A549 (cell line): ENCODE results near the gene ARHGAP4. TPM values are rescaled to one million over a fixed set of nuclear protein-coding genes. Genes with fewer than 3 reads are reported as not detected.

Source experiments
- ATAC-seq, 2 experiments: fragments of 200-7000 bp in 1 of 2; fragments of >200 bp in 1 of 2; cut with Nextera tagmentation in 1 of 2; cut with Tn5 transposase in 1 of 2; 3 replicates each; pipeline versions ENCODE4 v1.8.0 to v1.9.1; 2018 to 2020; ENCODE audit warnings: mild to moderate bottlenecking in 1 of 2, moderate library complexity in 1 of 2
- CTCF ChIA-PET: fragments of 300-600 bp; sonication (Branson Sonifier 250); formaldehyde crosslinking; extraction: SDS; loops from one replicate; lab custom pipeline; 2021; ENCODE audit warnings: antibody characterized with exemption, inconsistent platforms; lab: Yijun Ruan, JAX
- POLR2A ChIA-PET: fragments of 350-600 bp; formaldehyde crosslinking; extraction: SDS; loops from one replicate; lab custom pipeline; 2021; ENCODE audit warnings: antibody characterized with exemption, inconsistent platforms; lab: Yijun Ruan, JAX
- DNase-seq, 2 experiments: peaks; one replicate each; pipeline versions ENCODE4 v3.0.0 to v3.0.0-alpha.2; 2011 to 2016; ENCODE audit warnings: low read depth in 1 of 2, low spot score in 1 of 2
- FAIRE-seq: peaks from 2 replicates; lab custom pipeline; 2011; peaks lifted over from hg19 to GRCh38; lab: Jason Lieb, UNC
- H3K27ac ChIP-seq, 2 experiments: fragments of >200 bp; sonication (Bioruptor Twin); formaldehyde crosslinking; 3 replicates each; pipeline ENCODE4 v1.5.1; 2016 to 2017
- H3K4me1 ChIP-seq: fragments of >200 bp; sonication (Bioruptor Twin); formaldehyde crosslinking; 3 replicates; pipeline ENCODE4 v1.6.1; 2016
- H3K4me2 ChIP-seq: fragments of >200 bp; sonication (Bioruptor Twin); formaldehyde crosslinking; 3 replicates; pipeline ENCODE4 v1.6.1; 2016
- H3K4me3 ChIP-seq: fragments of >200 bp; sonication (Bioruptor Twin); formaldehyde crosslinking; 3 replicates; pipeline ENCODE4 v1.5.1; 2016
- H3K9me3 ChIP-seq: fragments of >200 bp; sonication (Bioruptor Twin); formaldehyde crosslinking; 3 replicates; pipeline ENCODE4 v1.6.1; 2016
- BHLHE40 ChIP-seq: IDR thresholded peaks from 2 replicates; pipeline ENCODE4 v1.6.1; 2012; ENCODE audit warnings: low read depth, low read length, inconsistent platforms
- CBX2 ChIP-seq: fragments of 200-600 bp; sonication (generic); IDR thresholded peaks from 2 replicates; pipeline ENCODE4 v1.6.1; 2016; ENCODE audit warnings: low read depth, mild to moderate bottlenecking, borderline replicate concordance
- CEBPB ChIP-seq, 2 experiments: fragments of >200 bp in 1 of 2; sonication (Bioruptor Twin) in 1 of 2; formaldehyde crosslinking in 1 of 2; IDR thresholded peaks; 2 replicates each; pipeline ENCODE4 v1.6.1; 2012 to 2016
- CHD4 ChIP-seq: fragments of 200-600 bp; sonication (generic); IDR thresholded peaks from 2 replicates; pipeline ENCODE4 v1.6.1; 2016; ENCODE audit warnings: antibody characterized with exemption, mild to moderate bottlenecking, borderline replicate concordance
- EHMT2 ChIP-seq: fragments of 200-600 bp; sonication (generic); IDR thresholded peaks from 2 replicates; pipeline ENCODE4 v1.6.1; 2016; ENCODE audit warnings: antibody characterized with exemption, low read depth, mild to moderate bottlenecking, moderate library complexity
- EP300 ChIP-seq, 2 experiments: fragments of >200 bp; sonication (Bioruptor Twin); formaldehyde crosslinking; IDR thresholded peaks; 2 replicates in 1 of 2; 3 replicates in 1 of 2; pipeline ENCODE4 v1.6.1; 2016 to 2017
- ESRRA ChIP-seq: fragments of 150-350 bp; IDR thresholded peaks from 2 replicates; pipeline ENCODE4 v1.6.1; 2014; ENCODE audit warnings: mild to moderate bottlenecking, low read length, borderline replicate concordance
- FOXS1 ChIP-seq: fragments of 250-450 bp; sonication (Bioruptor Pico); IDR thresholded peaks from 2 replicates; pipeline ENCODE4 v1.5.0; 2020; ENCODE audit warnings: mild to moderate bottlenecking, moderate library complexity
- HOXA7 ChIP-seq: fragments of 250-450 bp; sonication (Bioruptor Pico); IDR thresholded peaks from 2 replicates; pipeline ENCODE4 v1.5.0; 2020; ENCODE audit warnings: mild to moderate bottlenecking, moderate library complexity
- HOXB13 ChIP-seq: fragments of 250-450 bp; sonication (Bioruptor Pico); IDR thresholded peaks from 2 replicates; pipeline ENCODE4 v1.5.0; 2020; ENCODE audit warnings: low read depth, mild to moderate bottlenecking, moderate library complexity
- HOXB5 ChIP-seq: fragments of 250-450 bp; sonication (Bioruptor Pico); IDR thresholded peaks from 2 replicates; pipeline ENCODE4 v1.5.0; 2020; ENCODE audit warnings: mild to moderate bottlenecking, moderate library complexity
- JUN ChIP-seq, 2 experiments: fragments of >200 bp; sonication (Bioruptor Twin); formaldehyde crosslinking; IDR thresholded peaks; 2 replicates in 1 of 2; 3 replicates in 1 of 2; pipeline ENCODE4 v1.6.1; 2016 to 2017
- JUNB ChIP-seq: fragments of >200 bp; sonication (Bioruptor Twin); formaldehyde crosslinking; IDR thresholded peaks from 2 replicates; pipeline ENCODE4 v1.6.1; 2016
- KDM5A ChIP-seq: fragments of 200-600 bp; sonication (generic); IDR thresholded peaks from 2 replicates; pipeline ENCODE4 v1.6.1; 2016; ENCODE audit warnings: antibody characterized with exemption, mild to moderate bottlenecking
- MAZ ChIP-seq: fragments of 150-350 bp; IDR thresholded peaks from 2 replicates; pipeline ENCODE4 v1.6.1; 2014; ENCODE audit warnings: antibody characterized with exemption, low read depth, low read length, borderline replicate concordance
- NPAS2 ChIP-seq: fragments of 250-450 bp; sonication (Bioruptor Pico); IDR thresholded peaks from 2 replicates; pipeline ENCODE4 v1.8.0; 2022; ENCODE audit warnings: mild to moderate bottlenecking, moderate library complexity, borderline replicate concordance
- POLR2AphosphoS2 ChIP-seq: conservative IDR thresholded peaks from 2 replicates; pipeline ENCODE4 v1.6.1; 2012; ENCODE audit warnings: low read length, improper control_type of control experiment, inconsistent platforms
- RAD21 ChIP-seq, 2 experiments: fragments of >200 bp in 1 of 2; sonication (Bioruptor Twin) in 1 of 2; formaldehyde crosslinking in 1 of 2; IDR thresholded peaks in 1 of 2; conservative IDR thresholded peaks in 1 of 2; 2 replicates in 1 of 2; 3 replicates in 1 of 2; pipeline ENCODE4 v1.6.1; 2012 to 2018; ENCODE audit warnings: inconsistent platforms in 1 of 2
- RFX5 ChIP-seq: fragments of 450-650 bp; IDR thresholded peaks from 2 replicates; pipeline ENCODE4 v1.7.1; 2014; ENCODE audit warnings: antibody characterized with exemption, mild to moderate bottlenecking, moderate library complexity
- RNF2 ChIP-seq: fragments of 200-600 bp; sonication (generic); IDR thresholded peaks from 2 replicates; pipeline ENCODE4 v1.6.1; 2016; ENCODE audit warnings: low read depth, mild to moderate bottlenecking, antibody characterized with exemption, moderate library complexity, borderline replicate concordance
- SMC3 ChIP-seq: fragments of >200 bp; sonication (Bioruptor Twin); formaldehyde crosslinking; IDR thresholded peaks from 3 replicates; pipeline ENCODE4 v1.6.1; 2018; ENCODE audit warnings: inconsistent platforms
- TFCP2L1 ChIP-seq: fragments of 250-450 bp; sonication (Bioruptor Pico); IDR thresholded peaks from 2 replicates; pipeline ENCODE4 v1.5.0; 2021; ENCODE audit warnings: mild to moderate bottlenecking
- ZFP36 ChIP-seq: fragments of 450-650 bp; IDR thresholded peaks from 2 replicates; pipeline ENCODE4 v1.6.1; 2014; ENCODE audit warnings: borderline replicate concordance; ENCODE audit not compliant: partially characterized antibody
- WGBS: methylation state at CpG from one replicate; pipeline ENCODE4 v1.1.6; 2017; ENCODE audit errors: missing lambda C conversion rate; 5-methylcytosine and 5-hydroxymethylcytosine counted together
- polyA minus RNA-seq: library from RNA; depleted of rRNA, polyadenylated mRNA; stranded (reverse); fragments of >200 nt; gene quantifications from 2 replicates; pipeline ENCODE4 v1.2.3, GENCODE V29; 2011; rRNA and poly(A)+ RNA removed
- polyA plus RNA-seq, 4 experiments: library from polyadenylated mRNA; depleted of rRNA in 3 of 4; stranded (reverse); fragments of >200 nt; fragmentation: RNase III in 1 of 4; extraction: RNeasy Plus Mini Kit Qiagen cat#74134 plus additional on column Dnase treatment in 1 of 4; gene quantifications; 2 replicates in 3 of 4; 3 replicates in 1 of 4; pipeline ENCODE4 v1.2.3, GENCODE V29; 2011 to 2017

Gene ARHGAP4
- polyA plus RNA-seq (2011; rRNA removed): 0.78 and 0.95 TPM in 2 replicates
- polyA plus RNA-seq (2012; cell fraction: cytosol; rRNA removed): 0.70 and 0.82 TPM in 2 replicates
- polyA plus RNA-seq (2012; cell fraction: nucleus; rRNA removed): 8.9 and 9.7 TPM in 2 replicates
- 0.98 to 2.3 TPM (median 1.1 TPM) in 3 replicates for polyA plus RNA-seq (2017; fragmentation: RNase III; extraction: RNeasy Plus Mini Kit Qiagen cat#74134 plus additional on column Dnase treatment)
- polyA minus RNA-seq: 2.1 and 2.8 TPM in 2 replicates

- ATAC-seq (no peak), DNase-seq (no peak), FAIRE-seq (no peak)
- Histone ChIP-seq H3K4me2 (peak within 1 kb of the TSS; percentile 93), H3K9me3 (no peaks in the 10 kb centered on the region), H3K4me1 (peaks cover 14% of the 10 kb centered on the region), H3K27ac (peak within 1 kb of the TSS; percentile 96 to 99), H3K4me3 (peak within 1 kb of the TSS; percentile 84)
- ChIA-PET CTCF (interaction anchor here (5.3 to 25.1 kb wide), 2 partner anchors 17 to 19 kb away, joined by 56 to 363 read pairs; partner anchors contain the start of gene RENBP), POLR2A (interaction anchor here (0.9 to 1.4 kb wide), 2 partner anchors 15 to 132 kb away, joined by 3 to 4 read pairs; partner anchors contain the start of genes IDH3G and SSR4)
- WGBS: 90% methylated on average over 31 of the region's 59 CpGs
- TF ChIP-seq BHLHE40 (no peak), EP300 (IDR thresholded peaks at IDR 0.05) (no peak), KDM5A (no peak), JUN (IDR thresholded peaks at IDR 0.05) (no peak), POLR2AphosphoS2 (no peak), TFCP2L1 (CRISPR knock-in tag) (no peak), HOXB5 (no peak), CBX2 (no peak), ZFP36 (no peak), CEBPB (IDR thresholded peaks at IDR 0.05) (no peak), SMC3 (no peak)
Measured at GRCh38 chrX:153925739-153926551, at the start of gene ARHGAP4. Gene ARHGAP4 (minus strand): TSS chrX:153926264. CDS start chrX:153926202, 62 bp downstream.

GRCh38 chrX:153974726-153975286 lies 48.7 kb upstream of the ARHGAP4 start:
- POLR2A ChIA-PET: no interaction called here
- ATAC-seq: no peak
- CTCF ChIA-PET: interaction anchor here (1.1 to 2.2 kb wide), 2 partner anchors 39 to 43 kb away, joined by 3 to 8 read pairs; no protein-coding TSS in a partner anchor
- no peak for DNase-seq
- FAIRE-seq: no peak
- TF ChIP-seq CHD4: no peak
- TF ChIP-seq FOXS1 (CRISPR knock-in tag): no peak
- no peak for TF ChIP-seq HOXB13
- TF ChIP-seq EHMT2: no peak
- no peak for TF ChIP-seq RFX5
- TF ChIP-seq RNF2: no peak
- no peak for TF ChIP-seq ESRRA
- no peak for TF ChIP-seq JUNB
- no peak for TF ChIP-seq TFCP2L1 (CRISPR knock-in tag)
- no peak for TF ChIP-seq BHLHE40
- no peak for TF ChIP-seq NPAS2 (CRISPR knock-in tag)
- no peak for TF ChIP-seq HOXA7 (CRISPR knock-in tag)
- no peak for TF ChIP-seq RAD21 (conservative IDR thresholded peaks at IDR 0.05 in 1 of 2, IDR thresholded peaks at IDR 0.05 in 1 of 2)
- TF ChIP-seq MAZ: no peak
- 77% methylated on average over 3 of the region's 3 CpGs for WGBS
- Histone ChIP-seq H3K4me3 (no peak overlapping the region), H3K9me3 (no peaks in the 10 kb centered on the region), H3K4me2 (peak overlapping the region; percentile 42; the same call in 2 of the 3 replicates), H3K4me1 (peaks cover 17% of the 10 kb centered on the region), H3K27ac (peak overlapping the region in 1 of 2 experiments; percentile 99; a peak in 2 of 6 replicates)
